ENCODE results near the gene FADS6.
A peak's percentile ranks its signal among the peaks of the same experiment; 100 is the strongest.
"Not testable (repeated sequence)": the region's sequence is repeated elsewhere in the genome, so short reads cannot be mapped to it uniquely, and the experiment has no call there.

FADS6 gene

GRCh38 chr17:74923538-74924249 lies 30.3 kb upstream of the FADS6 start:
- H3K4me1 Mint-ChIP-seq = peaks cover 21% of the 10 kb centered on the region
- no peaks in the 10 kb centered on the region for H3K9me3 Mint-ChIP-seq
- no peaks in the 10 kb centered on the region for H3K36me3 Mint-ChIP-seq
- peak overlapping the region; percentile 46 for H3K4me3 Mint-ChIP-seq
- DNase-seq (ENCODE audit: low spot score in 2 of 2) = peak; percentile 79 to 86
- H3K27ac Mint-ChIP-seq = no peak overlapping the region
- peak; percentile 67 for ATAC-seq

DNA sequence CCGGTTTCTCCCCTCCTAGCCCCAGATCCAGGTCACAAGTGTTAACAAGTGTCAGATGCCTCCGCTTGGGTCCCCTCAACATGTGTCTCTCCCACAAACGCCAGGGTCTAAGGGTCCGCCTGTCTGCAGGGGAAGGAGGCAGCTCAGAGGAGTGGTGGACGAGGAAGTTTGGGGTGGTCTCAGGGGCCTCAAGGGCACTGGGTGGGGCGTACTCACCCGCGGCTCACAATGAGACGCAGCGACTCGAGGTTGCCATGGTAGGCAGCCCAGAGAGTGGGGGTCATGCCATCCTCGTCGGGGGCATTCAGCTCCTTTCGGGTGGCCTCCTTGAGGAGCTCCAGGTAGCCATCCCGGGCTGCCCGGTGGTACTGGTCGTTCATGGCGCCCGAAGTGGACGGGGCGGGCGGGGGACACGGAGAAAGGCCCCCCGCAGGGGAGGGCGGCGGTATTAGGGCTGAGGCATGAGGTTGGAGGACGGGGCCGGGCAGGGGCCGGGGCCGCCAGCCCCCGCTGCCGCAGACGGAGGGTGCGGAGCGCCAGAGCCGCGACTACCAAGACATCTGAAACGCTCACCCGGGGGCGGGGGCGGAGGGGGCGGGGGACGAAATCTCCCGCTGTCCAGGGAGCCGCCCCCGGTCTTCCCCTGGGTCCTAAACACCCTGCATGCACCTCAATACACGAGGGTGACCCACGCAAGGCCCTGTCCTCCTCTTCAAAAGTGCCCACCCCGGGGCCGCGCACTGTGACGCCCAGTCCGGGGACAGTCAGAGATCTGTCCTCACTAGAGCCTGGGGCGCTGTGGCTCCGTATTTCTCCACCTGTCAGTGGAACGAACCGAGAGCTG lies 29.5 kb upstream of the FADS6 start, which contains the start of gene USH1G:
USH1G (minus strand) TSS at position 562 of the 844 bp plus-strand sequence; CDS start at position 380, 182 bp downstream.
- no peaks in the 10 kb centered on the region for H3K9me3 Mint-ChIP-seq
- H3K27ac Mint-ChIP-seq = no peak within 1 kb of the TSS
- peaks cover 21% of the 10 kb centered on the region for H3K4me1 Mint-ChIP-seq
- ATAC-seq = peak; percentile 55
- no peaks in the 10 kb centered on the region for H3K36me3 Mint-ChIP-seq
- peak within 1 kb of the TSS; percentile 46 for H3K4me3 Mint-ChIP-seq
- DNase-seq (ENCODE audit: low spot score in 2 of 2) = peak in 1 of 2 donors; percentile 14

GRCh38 chr17:74922172-74922571 lies 28.7 kb upstream of the FADS6 start:
- Mint-ChIP-seq H3K27ac (no peak overlapping the region), H3K4me1 (peaks cover 21% of the 10 kb centered on the region), H3K9me3 (no peaks in the 10 kb centered on the region), H3K36me3 (no peaks in the 10 kb centered on the region), H3K4me3 (peak overlapping the region; percentile 46)
- no peak for ATAC-seq
- no peak for DNase-seq (ENCODE audit: low spot score in 2 of 2)

- ATAC-seq = no peak
- no peaks in the 10 kb centered on the region for H3K9me3 Mint-ChIP-seq
These were observed 28.3 kb upstream of the FADS6 start for GRCh38 chr17:74921769-74922168.

GRCh38 chr17:74921026-74921681 lies 27.7 kb upstream of the FADS6 start:
- DNase-seq (ENCODE audit: low spot score in 2 of 2) (no peak), ATAC-seq (no peak)
- H3K4me1 Mint-ChIP-seq = peaks cover 21% of the 10 kb centered on the region
- H3K4me3 Mint-ChIP-seq = no peak overlapping the region
- no peaks in the 10 kb centered on the region for H3K9me3 Mint-ChIP-seq
- no peak overlapping the region for H3K27ac Mint-ChIP-seq
- H3K36me3 Mint-ChIP-seq = no peaks in the 10 kb centered on the region

More at GRCh38 chr17:74921769-74922168, 28.3 kb upstream of the FADS6 start:
- no peaks in the 10 kb centered on the region for H3K36me3 Mint-ChIP-seq
- peaks cover 21% of the 10 kb centered on the region for H3K4me1 Mint-ChIP-seq
- no peak overlapping the region for H3K4me3 Mint-ChIP-seq
- H3K27ac Mint-ChIP-seq = no peak overlapping the region
- no peak for DNase-seq (ENCODE audit: low spot score in 2 of 2)

- no peak for DNase-seq (ENCODE audit: low spot score in 2 of 2)
- Mint-ChIP-seq H3K27ac (no peak overlapping the region), H3K36me3 (no peaks in the 10 kb centered on the region)
These were observed 27.2 kb upstream of the FADS6 start for GRCh38 chr17:74920642-74921025.

DNA sequence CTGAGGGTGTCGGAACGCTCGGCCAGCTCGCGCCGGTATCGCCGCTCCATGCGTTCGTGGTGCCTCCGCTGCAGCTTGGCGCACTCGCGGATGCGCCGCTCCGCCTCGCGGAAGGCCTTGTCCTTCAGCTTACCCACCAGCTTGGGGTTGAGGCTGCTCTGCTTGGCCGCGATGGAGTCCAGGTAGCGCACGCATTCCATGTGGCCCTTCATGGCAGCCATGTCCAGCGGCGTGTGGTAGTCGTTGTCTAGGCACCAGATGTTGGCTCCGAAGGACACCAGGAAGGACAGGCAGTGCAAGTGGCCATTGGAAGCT lies 26.8 kb upstream of the FADS6 start:
- Mint-ChIP-seq H3K4me3 (no peak overlapping the region), H3K4me1 (peaks cover 18% of the 10 kb centered on the region)

More at GRCh38 chr17:74920642-74921025, 27.2 kb upstream of the FADS6 start:
- no peaks in the 10 kb centered on the region for H3K9me3 Mint-ChIP-seq
- H3K4me1 Mint-ChIP-seq = peaks cover 21% of the 10 kb centered on the region
- ATAC-seq = no peak
- no peak overlapping the region for H3K4me3 Mint-ChIP-seq

GRCh38 chr17:74919440-74920305 lies 26.2 kb upstream of the FADS6 start:
- Mint-ChIP-seq H3K36me3 (no peaks in the 10 kb centered on the region), H3K27ac (no peak overlapping the region), H3K9me3 (no peaks in the 10 kb centered on the region), H3K4me3 (no peak overlapping the region), H3K4me1 (peaks cover 13% of the 10 kb centered on the region)
- ATAC-seq (no peak), DNase-seq (ENCODE audit: low spot score in 2 of 2) (no peak)

More for the DNA sequence above, 26.8 kb upstream of the FADS6 start:
- H3K27ac Mint-ChIP-seq = no peak overlapping the region
- ATAC-seq (no peak), DNase-seq (ENCODE audit: low spot score in 2 of 2) (no peak)
- no peaks in the 10 kb centered on the region for H3K36me3 Mint-ChIP-seq
- H3K9me3 Mint-ChIP-seq = no peaks in the 10 kb centered on the region

DNA sequence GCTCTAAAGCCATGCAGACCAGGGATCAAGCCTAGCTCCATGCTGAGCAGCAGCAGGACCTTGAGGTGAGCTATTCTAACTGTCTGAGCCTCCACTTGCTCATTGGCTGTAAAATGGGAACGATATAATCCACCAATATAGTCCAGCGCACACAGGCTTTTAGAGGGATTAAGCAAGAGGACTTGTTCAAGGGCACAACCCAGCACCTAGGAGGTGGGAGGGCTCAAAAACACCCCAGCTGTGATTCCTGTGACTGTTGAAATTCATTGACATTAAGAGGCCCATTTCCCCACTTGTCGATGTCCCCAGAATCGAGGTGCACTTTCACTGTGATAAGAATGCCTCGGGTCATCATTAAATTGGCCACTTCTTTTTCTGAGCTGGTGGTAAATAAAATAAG lies 25.5 kb upstream of the FADS6 start:
- DNase-seq (ENCODE audit: low spot score in 2 of 2) = no peak
- Mint-ChIP-seq H3K36me3 (no peaks in the 10 kb centered on the region), H3K9me3 (no peaks in the 10 kb centered on the region), H3K4me1 (peaks cover 6% of the 10 kb centered on the region), H3K27ac (no peak overlapping the region), H3K4me3 (no peak overlapping the region)
- no peak for ATAC-seq

DNA sequence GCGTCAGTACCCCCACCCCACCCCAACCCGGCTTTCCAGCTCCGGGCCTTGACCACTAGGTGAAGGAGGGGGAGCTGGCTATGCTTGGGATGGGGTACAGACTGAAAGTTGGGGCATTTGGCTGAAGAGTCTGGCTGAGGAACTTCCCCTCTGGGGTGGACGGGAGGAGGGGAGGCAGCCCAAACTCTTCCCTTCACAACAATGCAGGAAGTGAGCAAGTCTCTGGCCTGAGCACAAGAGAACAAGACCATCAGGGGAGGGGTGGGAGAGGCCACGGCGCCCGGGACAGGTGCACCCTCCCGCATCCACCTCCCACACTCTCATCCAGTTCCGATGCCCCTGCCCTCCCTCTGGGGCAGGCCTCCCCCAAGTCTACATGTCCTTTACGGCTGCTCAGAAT lies 24.0 kb upstream of the FADS6 start:
- no peak overlapping the region for H3K27ac Mint-ChIP-seq
- H3K9me3 Mint-ChIP-seq = no peaks in the 10 kb centered on the region
- no peak for ATAC-seq
- no peaks in the 10 kb centered on the region for H3K36me3 Mint-ChIP-seq
- DNase-seq (ENCODE audit: low spot score in 2 of 2) = no peak
- H3K4me3 Mint-ChIP-seq = no peak overlapping the region
- peaks cover 2% of the 10 kb centered on the region for H3K4me1 Mint-ChIP-seq

DNA sequence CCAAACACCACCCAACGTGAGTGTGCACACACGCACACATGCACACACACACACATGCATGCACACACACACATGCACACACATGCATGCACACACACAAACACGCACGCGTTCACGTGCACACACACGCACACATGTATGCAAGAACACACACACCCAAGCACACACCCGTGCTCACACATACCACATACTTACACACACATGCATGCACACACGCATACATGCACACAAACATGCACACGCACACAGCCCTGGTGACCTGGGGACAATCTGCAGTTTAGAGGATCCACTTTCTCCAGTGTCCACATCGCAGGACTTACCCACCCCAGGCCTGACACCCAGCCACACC lies 23.4 kb upstream of the FADS6 start:
- DNase-seq (ENCODE audit: low spot score in 2 of 2) = no peak
- H3K4me3 Mint-ChIP-seq = no peak overlapping the region
- no peaks in the 10 kb centered on the region for H3K9me3 Mint-ChIP-seq
- H3K36me3 Mint-ChIP-seq = no peaks in the 10 kb centered on the region
- H3K4me1 Mint-ChIP-seq = no peaks in the 10 kb centered on the region
- ATAC-seq = no peak
- H3K27ac Mint-ChIP-seq = no peak overlapping the region

DNA sequence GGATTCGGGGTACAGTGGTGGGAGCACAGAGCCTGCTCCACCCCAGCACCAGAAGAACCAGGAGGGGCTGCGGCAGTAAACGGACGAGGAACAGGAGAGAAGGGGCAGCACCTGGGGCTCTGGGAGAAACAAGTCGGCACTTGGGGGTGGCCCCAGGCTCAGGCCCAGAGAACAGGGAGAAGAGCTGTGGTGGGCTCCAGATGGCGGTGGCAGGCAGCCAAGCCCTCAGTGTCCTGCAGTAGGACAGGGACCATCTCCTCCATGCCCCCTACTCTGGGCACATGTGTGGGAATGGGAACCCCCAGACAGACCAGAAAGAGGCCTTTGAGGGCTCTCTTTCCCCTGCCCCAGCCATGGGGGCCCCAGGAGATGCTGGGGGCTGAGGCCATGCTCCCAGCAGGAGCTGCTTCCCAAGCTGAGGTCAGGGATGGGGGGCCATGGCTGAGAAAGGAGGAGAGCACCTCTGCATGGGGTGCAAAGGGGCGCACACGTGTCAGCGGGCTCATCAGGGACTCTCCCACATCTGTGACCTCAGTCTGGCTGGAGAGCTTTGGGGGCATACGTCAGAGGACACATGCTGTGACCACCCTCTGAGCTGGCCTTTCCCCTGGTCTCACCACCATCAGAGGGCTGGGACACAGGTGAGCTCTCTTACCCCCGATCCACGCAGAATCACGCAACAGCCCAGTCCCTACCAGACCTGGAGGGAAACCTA lies 22.9 kb upstream of the FADS6 start:
- Mint-ChIP-seq H3K27ac (no peak overlapping the region), H3K9me3 (no peaks in the 10 kb centered on the region), H3K4me3 (no peak overlapping the region), H3K36me3 (no peaks in the 10 kb centered on the region), H3K4me1 (no peaks in the 10 kb centered on the region)
- DNase-seq (ENCODE audit: low spot score in 2 of 2) (no peak), ATAC-seq (no peak)

DNA sequence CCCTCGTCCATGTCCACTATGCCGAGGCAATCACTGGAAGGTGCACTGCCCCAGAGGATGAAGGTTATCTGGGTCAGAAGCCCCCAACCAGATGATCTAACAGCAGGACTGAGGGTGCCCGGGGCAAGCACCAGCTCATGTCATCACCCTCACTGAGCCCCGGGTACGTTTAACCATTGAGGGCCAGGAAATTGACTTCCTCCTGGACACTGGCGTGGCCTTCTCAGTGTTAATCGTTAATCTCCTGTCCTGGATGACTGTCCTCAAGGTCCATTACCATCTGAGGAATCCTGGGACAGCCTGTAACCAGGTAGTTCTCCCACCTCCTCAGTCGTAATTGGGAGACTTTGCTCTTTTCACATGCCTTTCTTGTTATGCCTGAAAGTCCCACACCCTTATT lies 18.0 kb upstream of the FADS6 start:
- H3K4me3 Mint-ChIP-seq; H3K4me1 Mint-ChIP-seq; H3K27ac Mint-ChIP-seq; DNase-seq (ENCODE audit: low spot score in 2 of 2); H3K36me3 Mint-ChIP-seq; H3K9me3 Mint-ChIP-seq; ATAC-seq: not testable (repeated sequence)

DNA sequence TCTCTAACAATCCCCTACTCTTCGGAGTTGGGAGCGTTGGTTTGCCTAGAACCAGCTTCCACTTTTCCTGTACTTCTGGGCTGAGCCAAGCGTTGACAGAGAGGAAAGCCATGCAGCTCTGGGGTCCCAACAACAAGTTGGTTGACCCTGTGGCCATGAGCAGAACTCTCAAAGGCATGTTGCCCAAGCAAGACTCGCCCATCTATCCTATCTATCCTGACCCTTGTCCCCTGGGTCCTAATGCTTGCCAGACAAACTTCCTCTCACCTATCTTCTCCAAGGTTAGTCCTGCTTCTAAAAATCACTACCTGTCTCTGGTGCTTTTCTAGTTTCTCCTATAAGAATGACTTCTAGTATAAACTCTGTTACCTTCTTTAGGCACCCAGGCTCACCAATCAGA lies 15.7 kb upstream of the FADS6 start:
- not testable (repeated sequence) for H3K9me3 Mint-ChIP-seq; H3K36me3 Mint-ChIP-seq; ATAC-seq; DNase-seq (ENCODE audit: low spot score in 2 of 2); H3K27ac Mint-ChIP-seq; H3K4me3 Mint-ChIP-seq; H3K4me1 Mint-ChIP-seq
